Endodermal cell (in vitro differentiated cells): ENCODE measurements around the gene ZSCAN31. TPM values are rescaled to one million over a fixed set of nuclear protein-coding genes. Genes with fewer than 3 reads are reported as not detected.

Experiments
- DNase-seq: peaks from one replicate; pipeline ENCODE4 v3.0.0-alpha.2; 2017
- H3K27ac ChIP-seq: 2 replicates; pipeline ENCODE4 v1.5.1; 2013; ENCODE audit warnings: mild to moderate bottlenecking, low read depth, low read length, moderate library complexity
- H3K27me3 ChIP-seq: 2 replicates; pipeline ENCODE4 v1.6.1; 2013; ENCODE audit warnings: mild to moderate bottlenecking, low read length, moderate library complexity; ENCODE audit not compliant: insufficient read depth, control insufficient read depth, poor library complexity, severe bottlenecking
- H3K36me3 ChIP-seq: 2 replicates; pipeline ENCODE4 v1.7.0; 2013; ENCODE audit warnings: mild to moderate bottlenecking, low read length, moderate library complexity; ENCODE audit not compliant: control insufficient read depth, insufficient read depth
- H3K4me1 ChIP-seq: one replicate; pipeline ENCODE4 v1.7.0; 2013; ENCODE audit warnings: low read length; ENCODE audit not compliant: control insufficient read depth, insufficient read depth
- H3K4me3 ChIP-seq: 2 replicates; pipeline ENCODE4 v1.5.1; 2013; ENCODE audit warnings: mild to moderate bottlenecking, low read length, moderate library complexity
- H3K9ac ChIP-seq: 2 replicates; pipeline ENCODE4 v1.6.1; 2013; ENCODE audit warnings: mild to moderate bottlenecking, low read length, moderate library complexity; ENCODE audit not compliant: poor library complexity, severe bottlenecking; ENCODE audit errors: extremely low read depth
- H3K9me3 ChIP-seq: 2 replicates; pipeline ENCODE4 v1.6.1; 2013; ENCODE audit warnings: mild to moderate bottlenecking, low read length, moderate library complexity; ENCODE audit not compliant: control insufficient read depth
- H3K27ac Mint-ChIP-seq: 2 replicates; pipeline ENCODE4 v1.8.0; 2020; ENCODE audit warnings: mixed read lengths
- H3K27me3 Mint-ChIP-seq: 2 replicates; pipeline ENCODE4 v1.8.0; 2021; ENCODE audit warnings: mild to moderate bottlenecking, mixed read lengths; ENCODE audit not compliant: insufficient read depth
- H3K36me3 Mint-ChIP-seq: 2 replicates; pipeline ENCODE4 v1.8.0; 2020; ENCODE audit warnings: low read depth, mixed read lengths
- H3K4me1 Mint-ChIP-seq: 2 replicates; pipeline ENCODE4 v1.8.0; 2020; ENCODE audit warnings: mixed read lengths
- H3K4me3 Mint-ChIP-seq: 2 replicates; pipeline ENCODE4 v1.8.0; 2020; ENCODE audit warnings: mild to moderate bottlenecking, moderate library complexity, mixed read lengths
- H3K9me3 Mint-ChIP-seq: 2 replicates; pipeline ENCODE4 v1.8.0; 2020; ENCODE audit warnings: mild to moderate bottlenecking, mixed read lengths
- CTCF ChIP-seq: fragments of 200-600 bp; sonication (generic); conservative IDR thresholded peaks from 2 replicates; pipeline ENCODE4 v1.5.0; 2021; ENCODE audit warnings: antibody characterized with exemption, mild to moderate bottlenecking
- WGBS, 2 experiments: methylation state at CpG; one replicate each; pipeline versions ENCODE4 v1.1.5 to v1.1.7; 2013; ENCODE audit warnings: missing lambda C conversion rate in 2 of 2, mixed read lengths in 1 of 2; ENCODE audit not compliant: insufficient coverage in 1 of 2, insufficient read length in 1 of 2; 5-methylcytosine and 5-hydroxymethylcytosine counted together
- total RNA-seq, 2 donors: library from RNA; stranded (reverse); fragmentation: NEBNext Ultra II Directional in 1 of 2; extraction: Animal tissue kit (Norgen Biotek cat#: 25700) in 1 of 2; gene quantifications; 2 replicates in 1 of 2; 3 replicates in 1 of 2; pipeline ENCODE4 v1.2.1, GENCODE V29; 2021

The ZSCAN31 gene
- total RNA-seq, 2 donors from 2014 or later = 1.7 to 4.7 TPM

- Histone ChIP-seq H3K9me3 (peaks cover 34% of the 10 kb centered on the region), H3K36me3 (peaks cover 10% of the 10 kb centered on the region), H3K4me1 (no peaks in the 10 kb centered on the region), H3K27ac (no peak overlapping the region), H3K27me3 (no peaks in the 10 kb centered on the region), H3K9ac (no peak overlapping the region), H3K4me3 (no peak overlapping the region)
- Mint-ChIP-seq H3K36me3 (peaks cover 38% of the 10 kb centered on the region), H3K4me3 (no peak overlapping the region), H3K27ac (no peak overlapping the region), H3K27me3 (no peaks in the 10 kb centered on the region), H3K4me1 (peaks cover 2% of the 10 kb centered on the region), H3K9me3 (peaks cover 48% of the 10 kb centered on the region)
- no CpG with 5 or more reads among the region's 1 CpG for WGBS, 2 experiments
- no peak for TF ChIP-seq CTCF
- no peak for DNase-seq
Observed at GRCh38 chr6:28330041-28330440, 5.9 kb downstream of the ZSCAN31 start.

- no peak overlapping the region for H3K27ac ChIP-seq
- Mint-ChIP-seq H3K27ac (no peak overlapping the region), H3K36me3 (peaks cover 43% of the 10 kb centered on the region), H3K4me3 (no peak overlapping the region), H3K27me3 (no peaks in the 10 kb centered on the region), H3K4me1 (no peaks in the 10 kb centered on the region), H3K9me3 (peaks cover 54% of the 10 kb centered on the region)
- peaks cover 36% of the 10 kb centered on the region for H3K9me3 ChIP-seq
- no peak for TF ChIP-seq CTCF
- peak overlapping the region; percentile 62 for H3K4me3 ChIP-seq
- peaks cover 10% of the 10 kb centered on the region for H3K36me3 ChIP-seq
- H3K4me1 ChIP-seq = no peaks in the 10 kb centered on the region
- H3K9ac ChIP-seq = no peak overlapping the region
- 94 to 97% methylated on average over 6 to 7 of the region's 7 CpGs for WGBS, 2 experiments
- no peak for DNase-seq
- no peaks in the 10 kb centered on the region for H3K27me3 ChIP-seq
Observed at GRCh38 chr6:28326371-28326948, 9.5 kb downstream of the ZSCAN31 start.

- no peak overlapping the region for H3K4me3 ChIP-seq
- no peak overlapping the region for H3K9ac ChIP-seq
- Mint-ChIP-seq H3K9me3 (peaks cover 55% of the 10 kb centered on the region), H3K36me3 (peaks cover 39% of the 10 kb centered on the region), H3K27ac (no peak overlapping the region), H3K27me3 (no peaks in the 10 kb centered on the region), H3K4me1 (no peaks in the 10 kb centered on the region), H3K4me3 (no peak overlapping the region)
- no peak for TF ChIP-seq CTCF
- no peak for DNase-seq
- no peaks in the 10 kb centered on the region for H3K27me3 ChIP-seq
- H3K36me3 ChIP-seq = peaks cover 10% of the 10 kb centered on the region
- H3K4me1 ChIP-seq = no peaks in the 10 kb centered on the region
- peaks cover 31% of the 10 kb centered on the region for H3K9me3 ChIP-seq
- no peak overlapping the region for H3K27ac ChIP-seq
- WGBS, 2 experiments = 95% methylated on average over 1 of the region's 1 CpG; no CpG with 5 or more reads in 1 of the 2 experiments
Observed at GRCh38 chr6:28323813-28324424, 12.0 kb downstream of the ZSCAN31 start.
